PC-9 (cell line): ENCODE measurements around the gene ACOXL. TPM values are rescaled to one million over a fixed set of nuclear protein-coding genes. Genes with fewer than 3 reads are reported as not detected.

Source experiments
- BruUV-seq: library from RNA; stranded (reverse); fragments of 400-500 nt; replicated peaks from 2 replicates; lab custom pipeline; 2021; lab: Mats Ljungman, UMichigan
- CTCF ChIA-PET: fragments of 300-600 bp; sonication (Branson Sonifier 250); formaldehyde crosslinking; loops from one replicate; lab custom pipeline; 2022; ENCODE audit warnings: antibody characterized with exemption; lab: Charles Lee
- POLR2A ChIA-PET: fragments of 300-600 bp; sonication (Branson Sonifier 250); formaldehyde crosslinking; loops from one replicate; lab custom pipeline; 2022; ENCODE audit warnings: antibody characterized with exemption; ENCODE audit not compliant: unreplicated experiment; lab: Charles Lee
- DNase-seq, 2 experiments: peaks; one replicate each; pipeline versions ENCODE4 v3.0.0 to v3.0.0-alpha.2; 2015 to 2022; ENCODE audit warnings: mixed read lengths in 1 of 2
- H2AFZ ChIP-seq: fragments of 200-600 bp; sonication (generic); 2 replicates; pipeline ENCODE4 v1.8.1; 2017; ENCODE audit warnings: antibody characterized with exemption
- H3F3A ChIP-seq: fragments of 200-600 bp; sonication (generic); 2 replicates; pipeline ENCODE4 v1.8.1; 2017; ENCODE audit warnings: antibody characterized with exemption, mild to moderate bottlenecking, low read depth; ENCODE audit not compliant: insufficient read depth
- H3K27ac ChIP-seq: fragments of 200-600 bp; sonication (generic); 2 replicates; pipeline ENCODE4 v1.6.1; 2016; ENCODE audit warnings: mixed run types
- H3K27me3 ChIP-seq: fragments of 200-600 bp; sonication (generic); 2 replicates; pipeline ENCODE4 v1.6.1; 2016; ENCODE audit warnings: low read depth, mixed run types; ENCODE audit not compliant: insufficient read depth
- H3K36me3 ChIP-seq: fragments of 200-600 bp; sonication (generic); 2 replicates; pipeline ENCODE4 v1.6.1; 2016; ENCODE audit warnings: low read depth, mixed run types
- H3K4me1 ChIP-seq: fragments of 200-600 bp; sonication (generic); replicated peaks from 2 replicates; pipeline ENCODE4 v1.6.1; 2016; ENCODE audit warnings: mixed run types; ENCODE audit not compliant: insufficient read depth
- H3K4me2 ChIP-seq: fragments of 200-600 bp; sonication (generic); 2 replicates; pipeline ENCODE4 v1.6.1; 2017; ENCODE audit warnings: mixed run types
- H3K4me3 ChIP-seq: fragments of 200-600 bp; sonication (generic); 2 replicates; pipeline ENCODE4 v1.6.1; 2016; ENCODE audit warnings: mixed run types
- H3K79me2 ChIP-seq: fragments of 200-600 bp; sonication (generic); 2 replicates; pipeline ENCODE4 v1.6.1; 2017; ENCODE audit warnings: low read depth, mixed run types
- H3K9me2 ChIP-seq: fragments of 200-600 bp; sonication (generic); 2 replicates; pipeline ENCODE4 v1.8.1; 2017; ENCODE audit warnings: mild to moderate bottlenecking; ENCODE audit not compliant: insufficient read depth
- H3K9me3 ChIP-seq: fragments of 200-600 bp; sonication (generic); 2 replicates; pipeline ENCODE4 v1.8.1; 2016; ENCODE audit warnings: low read depth; ENCODE audit not compliant: insufficient read depth
- H4K20me1 ChIP-seq: fragments of 200-600 bp; sonication (generic); 2 replicates; pipeline ENCODE4 v1.8.1; 2017; ENCODE audit not compliant: insufficient read depth
- CTCF ChIP-seq: fragments of 200-600 bp; sonication (generic); conservative IDR thresholded peaks from 2 replicates; pipeline ENCODE4 v1.6.1; 2017; ENCODE audit warnings: mixed run types, antibody characterized with exemption, mild to moderate bottlenecking, moderate library complexity
- EZH2 ChIP-seq: fragments of 200-600 bp; sonication (generic); IDR thresholded peaks from 2 replicates; pipeline ENCODE4 v1.8.0; 2017; ENCODE audit warnings: antibody characterized with exemption, low read depth
- intact Hi-C: fragments of 100-400 bp; cut with micrococcal nuclease; formaldehyde crosslinking; loops from one replicate; pipeline ENCODE4 v1.10.0; 2022; ENCODE audit not compliant: unreplicated experiment
- total RNA-seq: library from RNA; stranded (reverse); gene quantifications from 2 replicates; pipeline ENCODE4 v1.2.3, GENCODE V29; 2021

ACOXL gene
- total RNA-seq, 1 experiment from 2014 or later = 10.7 TPM

GRCh38 chr2:110726285-110726684 lies 6.1 kb upstream of the ACOXL start:
- H3K36me3 ChIP-seq = no peaks in the 10 kb centered on the region
- H3F3A ChIP-seq = no peaks in the 10 kb centered on the region
- BruUV-seq = no TSS peak
- H2AFZ ChIP-seq = no peak overlapping the region
- ChIA-PET CTCF (interaction anchor here (0.6 kb wide), 1 partner anchor 9 kb away, joined by 3 read pairs; no protein-coding TSS in a partner anchor), POLR2A (no interaction called here)
- H3K4me2 ChIP-seq = no peak overlapping the region
- no peaks in the 10 kb centered on the region for H3K27me3 ChIP-seq
- H3K27ac ChIP-seq = no peak overlapping the region
- no peak for DNase-seq
- no peaks in the 10 kb centered on the region for H3K4me1 ChIP-seq
- intact Hi-C loops = no loop called here
- H3K79me2 ChIP-seq = no peaks in the 10 kb centered on the region
- no peak overlapping the region for H3K4me3 ChIP-seq
- H4K20me1 ChIP-seq = no peaks in the 10 kb centered on the region
- TF ChIP-seq EZH2 = no peak
- no peak for TF ChIP-seq CTCF
- no peaks in the 10 kb centered on the region for H3K9me3 ChIP-seq
- H3K9me2 ChIP-seq = no peaks in the 10 kb centered on the region

- Histone ChIP-seq H3K4me1 (peaks cover 7% of the 10 kb centered on the region; the same call in 1 of the 2 replicates), H3K27ac (no peak overlapping the region), H3F3A (no peaks in the 10 kb centered on the region), H3K79me2 (no peaks in the 10 kb centered on the region), H3K9me3 (no peaks in the 10 kb centered on the region), H3K4me2 (no peak overlapping the region), H3K4me3 (no peak overlapping the region), H3K9me2 (no peaks in the 10 kb centered on the region), H3K27me3 (no peaks in the 10 kb centered on the region), H4K20me1 (no peaks in the 10 kb centered on the region), H3K36me3 (no peaks in the 10 kb centered on the region), H2AFZ (no peak overlapping the region)
- intact Hi-C loops = no loop called here
- ChIA-PET CTCF (no interaction called here), POLR2A (no interaction called here)
- DNase-seq = no peak
- TF ChIP-seq CTCF = no peak
- TF ChIP-seq EZH2 = no peak
- BruUV-seq = no TSS peak
Measured at GRCh38 chr2:110727923-110728322, 4.5 kb upstream of the ACOXL start.

- no TSS peak for BruUV-seq
- peaks cover 7% of the 10 kb centered on the region for H3K79me2 ChIP-seq
- no peaks in the 10 kb centered on the region for H3K9me3 ChIP-seq
- no peaks in the 10 kb centered on the region for H4K20me1 ChIP-seq
- no peak overlapping the region for H2AFZ ChIP-seq
- DNase-seq = no peak
- H3K4me3 ChIP-seq = no peak overlapping the region
- intact Hi-C loops = no loop called here
- no peaks in the 10 kb centered on the region for H3F3A ChIP-seq
- POLR2A ChIA-PET = no interaction called here
- H3K27ac ChIP-seq = no peak overlapping the region
- TF ChIP-seq EZH2 = no peak
- TF ChIP-seq CTCF = no peak
- no peaks in the 10 kb centered on the region for H3K9me2 ChIP-seq
- H3K4me2 ChIP-seq = no peak overlapping the region
- no peaks in the 10 kb centered on the region for H3K27me3 ChIP-seq
- CTCF ChIA-PET = no interaction called here
- H3K36me3 ChIP-seq = no peaks in the 10 kb centered on the region
- H3K4me1 ChIP-seq = peaks cover 15% of the 10 kb centered on the region
Measured at GRCh38 chr2:110729106-110729505, 3.3 kb upstream of the ACOXL start.
